H1 (cell line): ENCODE results near the gene IL23A. TPM values are rescaled to one million over a fixed set of nuclear protein-coding genes. Genes with fewer than 3 reads are reported as not detected.

ENCODE experiments used
- SP2 ChIP-seq: IDR thresholded peaks from 2 replicates; pipeline ENCODE4 v1.6.1; 2012; ENCODE audit warnings: mild to moderate bottlenecking, low read length, inconsistent platforms
- polyA plus RNA-seq, 7 experiments: library from polyadenylated mRNA; depleted of rRNA in 3 of 7; stranded (reverse) in 5 of 7; unstranded in 2 of 7; fragments of >200 nt in 5 of 7; fragments of 200-250 nt in 2 of 7; gene quantifications; 1 replicate in 5 of 7; 2 replicates in 1 of 7; 4 replicates in 1 of 7; pipeline versions ENCODE4 v1.2.1 to v1.2.3, GENCODE V29; 2011 to 2013; ENCODE audit warnings: missing spikeins in 2 of 7, mixed read lengths in 2 of 7
- total RNA-seq: library from RNA; stranded (reverse); fragmentation: NEBNext Ultra II Directional; extraction: Animal tissue kit (Norgen Biotek cat#: 25700); gene quantifications from 2 replicates; pipeline ENCODE4 v1.2.1, GENCODE V29; 2021
- TF ChIP-seq, protein P1 (sequence below): fragments of 300-600 bp; sonication (generic); IDR thresholded peaks from 2 replicates; pipeline ENCODE4 v1.7.1; 2012; ENCODE audit warnings: low read length, moderate library complexity, mild to moderate bottlenecking, inconsistent platforms; ENCODE audit not compliant: insufficient replicate concordance

IL23A gene
- total and polyA plus RNA-seq, 2 of the 8 experiments (the other 6 are each of a cell fraction or from before 2014, with no cell fraction given), result 2.3 to 3.6 TPM

DNA sequence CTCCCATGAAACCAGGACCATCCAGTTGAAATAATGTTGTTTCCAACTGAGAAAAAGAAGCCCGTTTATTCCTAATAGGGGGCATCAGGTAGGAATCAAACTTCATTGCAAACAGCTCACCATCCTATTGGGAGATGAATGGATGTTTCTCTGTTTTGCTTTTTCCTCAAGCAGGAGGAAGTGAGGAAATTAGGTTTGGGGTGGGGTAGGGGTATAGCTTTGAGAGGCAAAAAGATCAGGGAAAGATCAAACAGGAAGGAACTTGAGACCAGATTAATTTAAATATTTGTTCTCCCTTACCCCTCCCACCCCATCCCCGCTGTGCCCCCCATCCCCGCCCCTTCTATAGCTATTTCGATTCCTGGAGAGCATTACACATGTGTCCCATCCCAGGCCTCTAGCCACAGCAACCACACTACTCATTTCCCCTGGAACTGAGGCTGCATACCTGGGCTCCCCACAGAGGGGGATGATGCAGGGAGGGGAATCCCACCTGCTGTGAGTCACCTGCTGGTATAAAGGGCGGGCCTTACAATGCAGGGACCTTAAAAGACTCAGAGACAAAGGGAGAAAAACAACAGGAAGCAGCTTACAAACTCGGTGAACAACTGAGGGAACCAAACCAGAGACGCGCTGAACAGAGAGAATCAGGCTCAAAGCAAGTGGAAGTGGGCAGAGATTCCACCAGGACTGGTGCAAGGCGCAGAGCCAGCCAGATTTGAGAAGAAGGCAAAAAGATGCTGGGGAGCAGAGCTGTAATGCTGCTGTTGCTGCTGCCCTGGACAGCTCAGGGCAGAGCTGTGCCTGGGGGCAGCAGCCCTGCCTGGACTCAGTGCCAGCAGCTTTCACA, at the start of gene IL23A (continued):
- TF ChIP-seq, protein P1, sequence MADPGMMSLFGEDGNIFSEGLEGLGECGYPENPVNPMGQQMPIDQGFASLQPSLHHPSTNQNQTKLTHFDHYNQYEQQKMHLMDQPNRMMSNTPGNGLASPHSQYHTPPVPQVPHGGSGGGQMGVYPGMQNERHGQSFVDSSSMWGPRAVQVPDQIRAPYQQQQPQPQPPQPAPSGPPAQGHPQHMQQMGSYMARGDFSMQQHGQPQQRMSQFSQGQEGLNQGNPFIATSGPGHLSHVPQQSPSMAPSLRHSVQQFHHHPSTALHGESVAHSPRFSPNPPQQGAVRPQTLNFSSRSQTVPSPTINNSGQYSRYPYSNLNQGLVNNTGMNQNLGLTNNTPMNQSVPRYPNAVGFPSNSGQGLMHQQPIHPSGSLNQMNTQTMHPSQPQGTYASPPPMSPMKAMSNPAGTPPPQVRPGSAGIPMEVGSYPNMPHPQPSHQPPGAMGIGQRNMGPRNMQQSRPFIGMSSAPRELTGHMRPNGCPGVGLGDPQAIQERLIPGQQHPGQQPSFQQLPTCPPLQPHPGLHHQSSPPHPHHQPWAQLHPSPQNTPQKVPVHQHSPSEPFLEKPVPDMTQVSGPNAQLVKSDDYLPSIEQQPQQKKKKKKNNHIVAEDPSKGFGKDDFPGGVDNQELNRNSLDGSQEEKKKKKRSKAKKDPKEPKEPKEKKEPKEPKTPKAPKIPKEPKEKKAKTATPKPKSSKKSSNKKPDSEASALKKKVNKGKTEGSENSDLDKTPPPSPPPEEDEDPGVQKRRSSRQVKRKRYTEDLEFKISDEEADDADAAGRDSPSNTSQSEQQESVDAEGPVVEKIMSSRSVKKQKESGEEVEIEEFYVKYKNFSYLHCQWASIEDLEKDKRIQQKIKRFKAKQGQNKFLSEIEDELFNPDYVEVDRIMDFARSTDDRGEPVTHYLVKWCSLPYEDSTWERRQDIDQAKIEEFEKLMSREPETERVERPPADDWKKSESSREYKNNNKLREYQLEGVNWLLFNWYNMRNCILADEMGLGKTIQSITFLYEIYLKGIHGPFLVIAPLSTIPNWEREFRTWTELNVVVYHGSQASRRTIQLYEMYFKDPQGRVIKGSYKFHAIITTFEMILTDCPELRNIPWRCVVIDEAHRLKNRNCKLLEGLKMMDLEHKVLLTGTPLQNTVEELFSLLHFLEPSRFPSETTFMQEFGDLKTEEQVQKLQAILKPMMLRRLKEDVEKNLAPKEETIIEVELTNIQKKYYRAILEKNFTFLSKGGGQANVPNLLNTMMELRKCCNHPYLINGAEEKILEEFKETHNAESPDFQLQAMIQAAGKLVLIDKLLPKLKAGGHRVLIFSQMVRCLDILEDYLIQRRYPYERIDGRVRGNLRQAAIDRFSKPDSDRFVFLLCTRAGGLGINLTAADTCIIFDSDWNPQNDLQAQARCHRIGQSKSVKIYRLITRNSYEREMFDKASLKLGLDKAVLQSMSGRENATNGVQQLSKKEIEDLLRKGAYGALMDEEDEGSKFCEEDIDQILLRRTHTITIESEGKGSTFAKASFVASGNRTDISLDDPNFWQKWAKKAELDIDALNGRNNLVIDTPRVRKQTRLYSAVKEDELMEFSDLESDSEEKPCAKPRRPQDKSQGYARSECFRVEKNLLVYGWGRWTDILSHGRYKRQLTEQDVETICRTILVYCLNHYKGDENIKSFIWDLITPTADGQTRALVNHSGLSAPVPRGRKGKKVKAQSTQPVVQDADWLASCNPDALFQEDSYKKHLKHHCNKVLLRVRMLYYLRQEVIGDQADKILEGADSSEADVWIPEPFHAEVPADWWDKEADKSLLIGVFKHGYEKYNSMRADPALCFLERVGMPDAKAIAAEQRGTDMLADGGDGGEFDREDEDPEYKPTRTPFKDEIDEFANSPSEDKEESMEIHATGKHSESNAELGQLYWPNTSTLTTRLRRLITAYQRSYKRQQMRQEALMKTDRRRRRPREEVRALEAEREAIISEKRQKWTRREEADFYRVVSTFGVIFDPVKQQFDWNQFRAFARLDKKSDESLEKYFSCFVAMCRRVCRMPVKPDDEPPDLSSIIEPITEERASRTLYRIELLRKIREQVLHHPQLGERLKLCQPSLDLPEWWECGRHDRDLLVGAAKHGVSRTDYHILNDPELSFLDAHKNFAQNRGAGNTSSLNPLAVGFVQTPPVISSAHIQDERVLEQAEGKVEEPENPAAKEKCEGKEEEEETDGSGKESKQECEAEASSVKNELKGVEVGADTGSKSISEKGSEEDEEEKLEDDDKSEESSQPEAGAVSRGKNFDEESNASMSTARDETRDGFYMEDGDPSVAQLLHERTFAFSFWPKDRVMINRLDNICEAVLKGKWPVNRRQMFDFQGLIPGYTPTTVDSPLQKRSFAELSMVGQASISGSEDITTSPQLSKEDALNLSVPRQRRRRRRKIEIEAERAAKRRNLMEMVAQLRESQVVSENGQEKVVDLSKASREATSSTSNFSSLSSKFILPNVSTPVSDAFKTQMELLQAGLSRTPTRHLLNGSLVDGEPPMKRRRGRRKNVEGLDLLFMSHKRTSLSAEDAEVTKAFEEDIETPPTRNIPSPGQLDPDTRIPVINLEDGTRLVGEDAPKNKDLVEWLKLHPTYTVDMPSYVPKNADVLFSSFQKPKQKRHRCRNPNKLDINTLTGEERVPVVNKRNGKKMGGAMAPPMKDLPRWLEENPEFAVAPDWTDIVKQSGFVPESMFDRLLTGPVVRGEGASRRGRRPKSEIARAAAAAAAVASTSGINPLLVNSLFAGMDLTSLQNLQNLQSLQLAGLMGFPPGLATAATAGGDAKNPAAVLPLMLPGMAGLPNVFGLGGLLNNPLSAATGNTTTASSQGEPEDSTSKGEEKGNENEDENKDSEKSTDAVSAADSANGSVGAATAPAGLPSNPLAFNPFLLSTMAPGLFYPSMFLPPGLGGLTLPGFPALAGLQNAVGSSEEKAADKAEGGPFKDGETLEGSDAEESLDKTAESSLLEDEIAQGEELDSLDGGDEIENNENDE, result no peak
- no peak for TF ChIP-seq SP2
